Medulla oblongata (tissue), 1 donor: ENCODE results near the gene RAD9A.
"Not testable (repeated sequence)": the region's sequence is repeated elsewhere in the genome, so short reads cannot be mapped to it uniquely, and the experiment has no call there.

Experiments
- DNase-seq: peaks from one replicate; pipeline ENCODE4 v3.0.0-alpha.2; 2015; ENCODE audit errors: extremely low spot score

Gene RAD9A

DNA sequence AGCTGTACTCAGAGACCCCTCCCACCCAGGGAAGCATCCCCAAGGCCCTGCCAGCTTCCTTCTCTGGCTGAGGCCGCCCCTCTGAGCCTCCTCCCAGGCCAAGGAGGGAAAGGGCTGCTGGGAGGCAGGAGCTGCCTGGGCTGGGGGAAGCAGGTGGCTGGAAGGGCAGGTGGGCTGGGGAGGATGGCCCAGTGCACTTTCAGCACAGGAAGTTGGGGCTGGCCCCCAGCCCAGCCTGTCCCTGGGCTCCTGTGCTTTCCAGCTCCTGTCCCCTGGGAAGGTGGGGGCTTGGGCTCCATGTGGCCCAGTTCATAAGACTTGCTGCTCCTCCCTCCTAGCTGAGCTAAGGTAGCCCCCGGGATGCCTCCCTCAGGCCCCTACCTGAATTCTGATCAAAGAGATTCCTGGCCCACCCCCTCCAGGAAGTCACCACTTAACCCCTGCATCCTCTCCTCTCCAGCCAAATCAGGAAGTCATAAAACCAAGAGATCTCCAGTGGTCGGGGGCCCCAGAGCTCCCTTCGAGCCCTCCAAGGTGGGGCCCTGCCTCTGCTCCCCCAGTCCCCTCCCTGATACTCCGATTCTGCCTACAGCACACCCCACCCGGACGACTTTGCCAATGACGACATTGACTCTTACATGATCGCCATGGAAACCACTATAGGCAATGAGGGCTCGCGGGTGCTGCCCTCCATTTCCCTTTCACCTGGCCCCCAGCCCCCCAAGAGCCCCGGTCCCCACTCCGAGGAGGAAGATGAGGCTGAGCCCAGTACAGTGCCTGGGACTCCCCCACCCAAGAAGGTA, 5.0 kb downstream of the RAD9A start:
- DNase-seq: no peak

DNA sequence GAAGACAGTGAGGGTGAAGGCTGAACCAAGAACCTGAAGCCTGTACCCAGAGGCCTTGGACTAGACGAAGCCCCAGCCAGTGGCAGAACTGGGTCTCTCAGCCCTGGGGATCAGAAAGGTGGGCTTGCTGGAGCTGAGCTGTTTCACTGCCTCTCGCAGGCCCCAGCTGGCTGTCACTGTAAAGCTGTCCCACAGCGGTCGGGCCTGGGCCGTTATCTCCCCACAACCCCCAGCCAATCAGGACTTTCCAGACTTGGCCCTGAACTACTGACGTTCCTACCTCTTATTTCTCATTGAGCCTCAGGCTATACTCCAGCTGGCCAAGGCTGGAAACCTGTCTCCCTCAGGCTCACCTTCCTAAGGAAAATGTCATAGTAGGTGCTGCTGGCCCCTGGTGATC, 5.8 kb downstream of the RAD9A start:
- DNase-seq: no peak

DNA sequence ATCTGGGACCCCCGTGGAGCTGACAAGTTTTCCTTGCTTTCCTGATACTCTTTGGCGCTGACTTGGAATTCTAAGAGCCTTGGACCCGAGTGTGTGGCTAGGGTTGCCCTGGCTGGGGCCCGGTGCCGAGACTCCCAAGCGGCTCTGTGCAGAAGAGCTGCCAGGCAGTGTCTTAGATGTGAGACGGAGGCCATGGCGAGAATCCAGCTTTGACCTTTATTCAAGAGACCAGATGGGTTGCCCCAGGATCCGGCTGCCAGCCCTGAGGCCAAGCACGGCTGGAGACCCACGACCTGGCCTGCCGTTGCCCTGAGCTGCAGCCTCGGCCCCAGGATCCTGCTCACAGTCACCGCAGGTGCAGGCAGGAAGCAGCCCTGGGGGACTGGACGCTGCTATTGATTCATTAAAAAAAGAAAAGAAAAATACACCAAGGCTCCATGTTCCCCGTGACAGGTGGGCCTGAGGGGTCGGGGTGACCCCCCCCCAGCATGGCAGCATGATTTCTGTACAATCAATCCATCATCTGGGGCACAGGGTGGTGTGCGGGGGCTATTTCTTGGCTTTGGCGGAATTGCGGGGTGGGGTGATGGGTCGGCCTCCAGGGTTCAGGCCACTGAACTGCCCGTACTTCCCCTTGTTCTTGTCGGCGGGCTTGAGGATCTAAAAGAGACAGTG, 6.3 kb downstream of the RAD9A start:
- no peak for DNase-seq

DNA sequence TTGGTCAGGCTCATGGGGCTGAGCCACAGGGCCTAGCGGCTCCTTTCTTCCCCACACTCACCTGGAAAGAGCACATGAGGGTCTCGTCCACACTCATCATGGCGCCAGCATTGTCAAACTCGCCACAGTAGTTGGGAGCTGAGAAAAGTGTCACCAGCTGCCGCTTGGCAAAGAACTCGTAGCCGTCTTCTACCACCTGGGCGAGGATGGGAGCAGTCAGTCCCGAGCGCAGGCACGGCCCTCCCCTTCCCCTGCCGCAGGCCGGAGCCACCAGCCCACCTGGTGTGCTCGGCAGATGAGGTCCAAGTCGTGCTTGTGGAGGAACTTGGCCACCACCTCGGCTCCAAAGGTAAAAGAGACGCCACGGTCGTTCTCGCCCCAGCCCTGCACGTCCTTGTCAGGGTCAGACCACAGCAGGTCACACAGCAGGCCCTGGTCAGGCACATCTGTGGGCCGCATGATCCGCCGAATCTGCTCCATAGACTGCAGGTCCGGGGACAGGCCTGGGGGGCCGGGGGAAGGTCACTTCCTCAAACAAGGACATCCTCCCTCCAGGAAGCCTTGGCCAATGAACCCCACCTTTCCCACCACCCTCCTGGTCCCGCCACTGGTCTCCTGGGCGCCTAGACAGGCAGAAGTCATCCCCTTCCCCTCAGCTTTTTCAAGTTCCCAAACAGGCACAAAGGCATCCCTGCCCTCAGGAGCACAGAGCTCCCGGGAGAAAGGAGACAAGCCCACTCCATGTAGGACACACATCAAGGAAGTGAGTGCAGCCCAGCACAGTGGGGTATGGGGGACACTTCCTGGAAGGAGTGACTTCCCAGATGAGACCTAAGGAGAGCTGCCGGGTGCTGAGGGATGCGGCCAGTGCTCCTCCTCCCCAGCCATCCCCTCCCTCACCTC, 7.1 kb downstream of the RAD9A start:
- no peak for DNase-seq

DNA sequence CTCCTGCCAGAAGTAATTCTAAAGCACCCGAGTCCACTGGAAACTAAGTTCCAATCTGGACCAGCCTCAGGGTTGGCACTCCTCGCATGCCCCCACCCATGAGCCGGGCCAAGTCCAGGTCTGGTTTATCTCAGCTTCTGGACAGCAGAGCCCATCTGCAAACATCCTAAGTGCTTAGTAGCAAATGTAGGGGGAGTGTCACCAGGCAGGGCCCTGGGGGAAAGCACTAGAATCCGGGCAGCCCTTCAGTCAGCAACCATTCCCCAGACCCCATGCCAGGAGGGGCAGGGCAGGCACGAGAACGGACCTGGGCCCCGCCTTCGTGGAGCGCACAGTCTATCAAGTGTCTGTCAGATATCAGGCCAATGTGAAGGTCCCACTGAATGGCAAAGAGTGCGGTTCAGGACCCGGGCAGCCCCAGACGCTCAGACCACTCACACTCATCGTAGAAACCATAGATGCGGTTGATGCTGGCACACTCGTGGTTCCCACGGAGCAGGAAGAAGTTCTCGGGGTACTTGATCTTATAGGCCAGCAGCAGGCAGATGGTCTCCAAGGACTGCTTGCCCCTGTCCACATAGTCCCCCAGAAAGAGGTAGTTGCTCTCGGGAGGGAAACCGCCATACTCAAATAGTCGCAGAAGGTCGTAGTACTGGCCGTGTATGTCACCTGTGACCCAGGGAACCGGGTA, 8.6 kb downstream of the RAD9A start:
- no peak for DNase-seq

DNA sequence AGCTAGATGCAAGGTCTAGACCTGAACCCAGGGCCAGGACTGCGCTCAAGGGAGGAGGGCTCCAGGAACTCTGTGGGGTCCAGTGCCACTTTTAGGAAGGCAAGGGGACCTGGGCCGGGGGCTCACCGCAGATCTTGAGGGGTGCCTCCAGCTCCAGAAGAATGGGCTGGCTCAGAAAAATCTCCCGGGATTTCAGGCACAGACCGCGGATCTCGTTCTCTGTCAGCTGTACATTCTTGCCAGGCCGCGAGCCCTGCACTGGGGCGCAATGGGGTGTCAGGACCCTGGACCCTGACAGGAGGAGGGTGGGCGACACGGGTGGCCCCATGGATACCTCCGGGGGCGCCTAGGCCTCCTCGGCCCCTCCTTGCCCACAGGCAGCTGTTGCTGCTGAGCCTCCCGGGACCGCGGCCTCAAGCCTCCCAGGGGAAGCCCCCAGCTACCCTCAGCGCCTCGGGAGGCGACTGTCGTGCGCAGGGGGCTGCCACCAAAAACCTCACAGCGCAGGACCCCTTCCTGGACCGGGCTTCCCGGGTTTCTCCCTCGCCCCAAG, 9.2 kb downstream of the RAD9A start:
- no peak for DNase-seq

DNA sequence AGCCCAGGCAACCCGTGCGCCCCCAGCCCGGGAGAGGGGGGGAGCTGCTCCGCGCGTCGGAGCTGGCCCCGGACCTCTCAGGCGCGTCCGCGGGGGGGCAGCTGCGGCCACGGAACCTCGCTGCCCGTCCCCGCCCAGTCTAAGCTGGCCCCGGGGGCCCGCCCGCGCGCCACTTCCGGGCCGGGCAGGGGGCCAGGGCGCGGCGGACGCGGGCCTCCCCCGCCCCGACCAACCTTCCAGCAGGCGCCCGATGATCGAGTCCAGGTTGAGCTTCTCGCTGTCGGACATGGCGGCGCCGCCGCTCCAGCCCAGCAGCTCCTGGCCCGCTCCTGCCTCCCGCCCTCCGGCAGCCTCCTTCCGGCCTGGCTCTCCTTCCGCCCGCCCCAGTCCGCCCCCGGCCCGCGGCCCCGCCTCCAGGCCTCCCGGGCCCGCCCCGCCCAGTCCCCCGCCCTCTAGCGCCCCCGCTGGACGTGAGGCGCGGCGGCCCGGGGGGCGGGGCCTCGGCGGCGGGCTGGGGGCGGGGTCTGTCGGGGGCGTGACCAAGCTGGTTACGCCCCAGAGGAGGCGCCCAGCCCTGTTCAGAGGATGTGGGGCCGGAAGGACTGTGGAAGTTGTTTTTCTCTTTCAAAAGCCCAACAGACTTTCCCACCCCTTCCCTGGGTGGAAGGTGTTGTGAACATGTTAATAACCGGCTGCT, 9.9 kb downstream of the RAD9A start, which contains the start of gene PPP1CA:
Gene PPP1CA (minus strand): TSS at position 364 of the 697 bp plus-strand sequence. CDS start 76 bp downstream, at position 288.
- DNase-seq: peak; percentile 92

DNA sequence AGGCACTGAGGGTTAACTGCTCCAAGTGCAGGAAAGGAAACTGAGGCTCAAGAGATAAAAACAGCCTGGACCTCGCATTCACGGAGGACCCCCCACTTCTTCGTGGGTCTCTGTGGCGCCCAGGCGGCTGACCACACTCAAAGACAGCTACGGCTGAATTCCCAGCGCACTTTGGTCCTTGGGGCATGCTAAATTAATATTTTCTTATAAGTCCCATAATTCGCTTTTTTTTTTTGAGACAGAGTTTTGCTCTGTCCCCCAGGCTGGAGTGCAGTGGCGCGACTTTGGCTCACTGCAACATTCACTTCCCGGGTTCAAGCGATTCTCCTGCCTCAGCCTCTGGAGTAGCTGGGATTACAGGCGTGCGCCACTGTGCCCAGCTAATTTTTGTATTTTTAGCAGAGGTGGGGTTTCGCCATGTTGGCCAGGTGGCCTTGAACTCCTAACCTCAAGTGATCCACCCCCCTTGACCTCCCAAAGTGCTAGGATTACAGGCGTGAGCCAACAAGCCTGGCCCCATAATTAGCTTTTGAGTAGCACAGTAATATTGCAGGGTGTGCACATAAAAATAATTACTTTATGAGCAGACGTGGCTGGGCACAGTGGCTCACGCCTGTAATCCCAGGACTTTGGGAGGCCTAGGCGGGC, 10.5 kb downstream of the RAD9A start:
- DNase-seq: not testable (repeated sequence)

DNA sequence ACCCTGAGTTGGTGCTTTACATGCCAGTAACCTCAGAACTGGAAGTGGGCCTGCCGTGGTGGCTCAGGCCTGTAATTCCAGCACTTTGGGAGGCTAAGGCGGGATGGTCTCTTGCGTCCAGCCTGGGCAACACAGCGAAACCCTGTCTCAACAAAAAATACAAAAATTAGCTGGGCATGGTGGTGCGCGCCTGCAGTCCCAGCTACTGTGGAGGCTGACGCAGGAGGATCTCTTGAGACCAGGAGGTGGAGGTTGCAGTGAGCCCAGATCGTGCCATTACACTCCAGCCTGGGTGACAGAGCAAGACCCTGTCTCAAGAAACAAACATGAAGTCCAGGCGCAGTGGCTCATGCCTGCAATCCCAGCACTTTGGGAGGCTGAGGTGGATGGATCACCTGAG, 11.3 kb downstream of the RAD9A start:
- not testable (repeated sequence) for DNase-seq

DNA sequence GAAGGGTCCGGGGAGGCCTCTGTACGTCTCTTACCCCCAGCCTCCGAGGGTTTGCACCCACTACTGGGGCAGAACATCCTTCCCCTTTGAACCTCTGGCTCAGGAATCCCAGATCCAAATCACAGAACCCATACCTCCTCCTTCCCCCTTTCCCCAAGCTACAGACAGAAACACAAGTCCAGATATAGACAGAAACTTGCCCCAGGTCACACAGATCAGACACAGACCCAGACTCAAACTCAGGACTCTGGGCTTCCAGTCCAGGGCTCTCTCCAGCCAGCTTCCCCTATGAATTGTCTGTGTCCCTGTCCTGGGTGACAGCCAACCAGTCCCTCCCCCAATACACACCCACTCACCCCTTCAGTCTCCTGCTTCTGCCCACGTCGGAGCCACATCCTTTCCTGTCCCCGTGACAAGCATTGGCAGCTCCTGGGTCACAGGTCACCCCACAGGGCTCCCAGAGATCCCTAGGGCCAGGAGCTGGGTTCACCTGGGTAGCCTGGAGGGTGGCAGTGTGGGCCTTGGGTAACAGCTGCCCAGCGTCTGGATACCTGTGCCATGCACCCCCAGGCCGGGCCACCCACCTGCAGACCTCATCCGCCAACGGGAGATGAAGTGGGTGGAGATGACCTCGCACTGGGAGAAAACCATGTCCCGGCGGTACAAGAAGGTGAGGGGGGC, 12.9 kb downstream of the RAD9A start:
- DNase-seq: no peak

DNA sequence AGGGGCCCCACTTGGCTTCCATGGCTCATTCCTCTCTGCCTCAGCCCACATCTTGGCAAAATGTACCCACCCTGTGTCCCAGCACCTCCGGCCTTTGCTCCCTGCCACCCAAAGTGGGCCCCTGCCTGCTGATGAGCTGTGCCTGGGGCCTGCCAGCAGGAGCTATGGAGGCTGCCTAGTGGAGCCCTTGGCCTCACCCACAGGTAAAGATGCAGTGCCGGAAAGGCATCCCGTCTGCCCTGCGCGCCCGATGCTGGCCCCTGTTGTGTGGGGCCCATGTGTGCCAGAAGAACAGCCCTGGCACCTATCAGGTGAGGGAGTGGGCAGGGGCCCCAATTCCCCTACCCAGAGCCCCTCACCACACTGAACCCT, 13.4 kb downstream of the RAD9A start:
- no peak for DNase-seq

DNA sequence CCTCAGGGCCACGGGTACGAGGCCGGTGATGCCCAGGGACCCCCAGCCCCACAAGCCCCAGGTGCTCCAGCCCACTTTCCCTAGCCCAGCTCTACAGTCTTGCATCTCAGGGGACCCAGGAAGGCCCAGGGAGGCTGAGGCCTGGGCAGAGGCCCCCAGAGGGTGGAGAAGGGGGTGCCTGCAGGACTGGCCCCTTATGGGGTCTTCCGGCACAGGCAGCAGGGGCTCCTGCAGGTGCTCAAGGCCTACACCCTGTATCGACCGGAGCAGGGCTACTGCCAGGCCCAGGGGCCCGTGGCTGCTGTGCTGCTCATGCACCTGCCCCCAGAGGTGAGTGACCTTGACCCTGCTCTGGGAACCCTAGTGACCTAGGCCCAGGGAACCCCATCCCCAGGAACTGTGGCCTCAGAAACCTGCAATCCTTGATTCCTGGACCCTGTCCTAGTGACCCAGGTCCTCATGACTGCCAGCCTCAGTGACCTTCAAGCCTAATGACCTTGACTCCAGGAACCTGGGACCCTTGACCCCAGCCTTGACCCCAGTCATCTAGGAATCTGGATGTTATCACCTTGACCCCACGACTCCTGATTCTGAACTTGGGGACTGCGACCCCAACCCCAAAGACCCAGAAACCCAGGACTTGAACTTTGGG, 14.0 kb downstream of the RAD9A start:
- no peak for DNase-seq

DNA sequence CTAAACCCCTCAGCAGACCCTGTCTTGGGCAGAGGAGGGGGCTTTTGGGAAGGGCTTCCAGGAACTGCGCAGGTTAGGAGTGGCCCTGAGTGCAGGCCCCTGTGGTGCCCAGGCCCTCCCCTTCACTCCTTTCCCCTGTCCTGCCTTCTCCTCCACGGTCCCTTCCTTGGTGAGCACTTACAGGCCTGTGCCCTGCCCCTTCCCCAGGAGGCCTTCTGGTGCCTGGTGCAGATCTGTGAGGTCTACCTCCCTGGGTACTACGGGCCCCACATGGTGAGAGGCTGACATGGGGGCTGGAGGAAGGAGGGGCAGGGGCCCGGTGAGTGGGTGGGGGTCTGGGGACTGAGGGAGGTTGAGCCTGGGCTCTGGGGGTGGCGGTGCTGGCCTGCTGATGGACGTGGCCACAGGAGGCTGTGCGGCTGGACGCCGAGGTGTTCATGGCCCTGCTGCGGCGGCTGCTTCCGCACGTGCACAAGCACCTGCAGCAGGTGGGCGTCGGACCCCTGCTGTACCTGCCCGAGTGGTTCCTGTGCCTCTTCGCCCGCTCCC, 14.7 kb downstream of the RAD9A start:
- no peak for DNase-seq

DNA sequence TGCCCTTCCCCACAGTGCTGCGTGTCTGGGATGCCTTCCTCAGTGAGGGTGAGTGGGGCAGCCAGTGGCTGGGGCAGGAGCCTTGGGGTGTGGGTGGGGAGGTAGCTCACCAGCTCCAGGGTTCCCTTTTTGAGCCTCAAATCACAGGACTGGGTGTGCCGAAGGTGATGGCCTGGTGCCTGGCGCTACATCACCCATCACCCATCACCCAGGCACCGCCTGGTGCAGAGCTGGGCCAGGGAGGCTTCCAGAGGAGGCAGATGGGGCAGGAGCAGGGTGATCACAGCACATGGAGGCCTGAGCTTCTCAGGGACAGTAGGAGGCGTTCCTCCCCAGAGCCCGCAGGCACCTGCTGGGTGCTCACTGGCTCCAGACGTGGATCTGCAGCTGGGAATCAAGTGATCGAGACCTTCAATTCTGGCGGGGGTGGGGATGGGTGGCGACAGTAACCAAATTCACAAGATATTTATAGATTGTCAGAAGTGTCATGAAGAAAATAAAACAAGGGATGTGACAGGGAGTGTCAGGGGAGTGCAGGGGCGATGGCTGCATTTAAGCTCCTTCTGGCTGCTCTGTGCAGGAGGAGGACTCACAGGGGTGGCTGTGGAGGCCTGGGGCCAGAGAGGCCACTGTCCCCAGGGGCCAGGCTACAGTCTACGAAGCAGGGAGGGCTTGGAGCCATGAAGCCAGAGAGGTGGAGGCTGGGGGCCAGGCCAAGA, 15.3 kb downstream of the RAD9A start:
- DNase-seq: peak; percentile 71

DNA sequence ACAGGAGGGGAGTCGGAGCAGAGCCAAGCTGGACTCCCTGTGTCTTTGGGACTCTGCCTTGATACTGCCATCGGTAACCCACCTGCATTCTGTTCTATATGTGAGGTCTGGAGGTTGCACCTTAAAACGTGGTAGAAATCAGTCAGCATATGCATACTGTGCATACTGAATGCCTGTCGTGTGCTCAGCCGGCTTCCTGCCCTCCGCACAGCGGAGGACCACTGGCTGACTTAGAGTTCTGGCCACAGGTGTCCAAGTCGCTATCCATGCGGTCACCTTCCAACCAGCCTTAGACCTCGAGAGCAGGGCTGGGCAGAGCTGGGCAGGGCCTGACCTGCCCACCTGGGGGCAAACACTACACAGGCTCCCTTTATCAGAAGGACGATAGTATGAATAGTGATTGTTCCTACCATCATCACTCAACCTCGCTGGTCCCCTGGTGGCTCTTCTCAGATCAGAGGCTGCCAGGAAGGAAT, 15.9 kb downstream of the RAD9A start:
- DNase-seq: no peak

DNA sequence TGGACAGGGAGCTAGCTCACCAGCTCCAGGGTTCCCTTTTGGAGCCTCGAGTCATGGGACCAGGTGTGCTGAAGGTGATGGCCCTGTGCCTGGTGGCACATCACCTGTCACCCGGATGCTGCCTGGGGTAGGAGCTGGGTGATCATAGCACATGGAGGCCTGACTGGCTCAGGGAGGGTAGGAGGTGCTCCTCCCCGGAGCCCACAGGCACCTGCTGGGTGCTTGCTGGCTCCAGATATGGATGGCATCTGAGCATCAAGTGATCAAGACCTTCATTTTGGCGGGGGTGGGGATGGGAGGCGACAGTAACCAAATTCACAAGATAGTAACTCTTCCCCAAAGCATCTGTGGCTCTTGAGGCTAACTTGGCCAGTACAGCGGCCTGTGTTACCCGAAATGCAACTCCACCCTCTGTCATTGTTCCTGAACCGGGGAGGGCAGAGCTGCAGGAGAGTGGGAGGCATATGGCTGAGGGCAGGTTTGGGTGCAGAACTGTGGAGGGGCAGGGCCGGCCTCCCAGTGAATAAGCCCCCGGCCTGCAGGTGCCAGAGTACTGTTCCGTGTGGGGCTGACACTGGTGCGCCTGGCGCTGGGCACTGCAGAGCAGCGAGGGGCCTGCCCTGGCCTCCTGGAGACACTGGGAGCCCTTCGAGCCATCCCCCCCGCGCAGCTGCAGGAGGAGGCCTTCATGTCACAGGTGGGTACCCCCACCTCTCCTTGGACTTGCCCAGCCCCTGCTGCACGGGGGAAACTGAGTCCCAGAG, 16.8 kb downstream of the RAD9A start:
- DNase-seq: no peak

DNA sequence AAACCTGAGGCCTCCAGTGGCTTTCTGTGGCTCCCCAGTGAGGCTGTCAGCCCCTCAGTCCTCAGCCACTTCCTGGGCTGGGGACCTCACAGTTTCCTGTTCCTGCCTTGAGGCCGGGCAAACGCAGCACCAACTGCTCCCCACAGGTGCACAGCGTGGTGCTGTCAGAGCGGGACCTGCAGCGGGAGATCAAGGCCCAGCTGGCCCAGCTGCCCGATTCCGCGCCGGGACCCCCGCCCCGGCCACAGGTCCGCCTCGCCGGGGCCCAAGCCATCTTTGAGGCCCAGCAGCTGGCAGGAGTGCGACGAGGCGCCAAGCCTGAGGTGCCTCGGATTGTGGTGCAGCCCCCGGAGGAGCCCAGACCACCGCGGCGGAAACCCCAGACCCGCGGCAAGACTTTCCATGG, 17.5 kb downstream of the RAD9A start:
- no peak for DNase-seq
